Heart right ventricle (tissue), 16 donors: Measurements from ENCODE around the gene STK11IP. TPM values are rescaled to one million over a fixed set of nuclear protein-coding genes. Genes with fewer than 3 reads are reported as not detected.

Experiments
- ATAC-seq, 8 donors: fragments of 200-7000 bp; cut with Tn5 transposase; one replicate each; pipeline ENCODE4 v1.9.1; 2020; ENCODE audit warnings: mild to moderate bottlenecking in 8 of 8, moderate library complexity in 8 of 8, moderate number of reproducible peaks in 1 of 8
- DNase-seq, 2 donors: peaks; one replicate each; pipeline ENCODE4 v3.0.0-alpha.2; 2020
- H3K27ac ChIP-seq, 10 donors: fragments of 200-600 bp; sonication (generic) in 2 of 10; one replicate each; pipeline versions ENCODE4 v1.5.0 to v1.8.0; 2020 to 2022; ENCODE audit warnings: mild to moderate bottlenecking in 3 of 10
- H3K27me3 ChIP-seq, 7 donors: fragments of 200-600 bp; one replicate each; pipeline ENCODE4 v1.8.0; 2021 to 2022; ENCODE audit warnings: mild to moderate bottlenecking in 2 of 7
- H3K36me3 ChIP-seq, 9 donors: fragments of 200-600 bp; sonication (generic) in 1 of 9; one replicate each; pipeline versions ENCODE4 v1.5.0 to v1.8.0; 2020 to 2022; ENCODE audit warnings: mild to moderate bottlenecking in 2 of 9
- H3K4me1 ChIP-seq, 9 donors: fragments of 200-600 bp; sonication (generic) in 1 of 9; one replicate each; pipeline versions ENCODE4 v1.5.0 to v1.8.0; 2020 to 2022; ENCODE audit warnings: mild to moderate bottlenecking in 4 of 9
- H3K4me3 ChIP-seq, 10 donors: fragments of 200-600 bp; sonication (generic) in 2 of 10; one replicate each; pipeline versions ENCODE4 v1.5.0 to v1.8.0; 2020 to 2022; ENCODE audit warnings: mild to moderate bottlenecking in 7 of 10, moderate library complexity in 2 of 10
- H3K9me3 ChIP-seq, 11 donors: fragments of 200-600 bp in 10 of 11; sonication (generic) in 2 of 11; one replicate each; pipeline versions ENCODE4 v1.5.0 to v1.8.0; 2013 to 2022; ENCODE audit warnings: mild to moderate bottlenecking in 2 of 11, control low read depth in 1 of 11, moderate library complexity in 1 of 11
- CTCF ChIP-seq, 9 donors: fragments of 200-600 bp; sonication (generic) in 2 of 9; IDR thresholded peaks; one replicate each; pipeline versions ENCODE4 v1.5.0 to v1.8.0; 2021 to 2022; ENCODE audit warnings: antibody characterized with exemption in 9 of 9, mild to moderate bottlenecking in 5 of 9, moderate library complexity in 1 of 9
- WGBS, 2 donors: extraction: QIAGEN DNeasy Blood & Tissue Kit; methylation state at CpG; one replicate each; pipeline ENCODE4 v1.1.7; 2013; ENCODE audit warnings: inconsistent platforms in 1 of 2; 5-methylcytosine and 5-hydroxymethylcytosine counted together
- intact Hi-C, 10 donors: fragments of 100-400 bp; cut with DNase I; formaldehyde crosslinking; loops; one replicate each; pipeline versions ENCODE4 v1.11.1 to v1.14.2; 2022
- polyA plus RNA-seq, 2 donors: library from polyadenylated mRNA; stranded (reverse); fragments of 200-250 nt; gene quantifications; one replicate each; pipeline ENCODE4 v1.2.3, GENCODE V29; 2013
- total RNA-seq, 10 donors: library from RNA; stranded (reverse); fragmentation: NEBNext Ultra II Directional in 3 of 10; extraction: Animal tissue kit (Norgen Biotek cat#: 25700) in 3 of 10; gene quantifications; one replicate each; pipeline versions ENCODE4 v1.2.1 to v1.2.4, GENCODE V29; 2021 to 2023
- donor health status: Arrhythmogenic right ventricular cardiomyopathy.
- donor health status: ischemic (EF 13 %, LVEDD 7.1; RV severe dilation, severe dysfunction).
- donor health status: healthy with polysubstance abuse.
- donor health status: DM: no; HTN: yes; CAD: no.
- donor health status: DM: no; HTN: no; CAD: no.
- donor health status: ischemic (EF 25% LVEDD 6.9; RV normal size, moderate dysfunction).
- donor health status: ischemic (EF 25% LVEDD 5.7; RV mildly dilated, moderate dysfunction).
- donor health status: healthy.
- donor health status: DM: yes; HTN: yes; CAD: no.
- donor health status: Ischemic cardiomyopathy.
- donor health status: ischemic (EF 35%, LVEDD 5.7; RV mildly dilated, moderate dysfunction).
- donor health status: nonischemic (EF 11% LVEDD 7.7; RV severe dilation, severe dysfunction).
- donor health status: DM: yes; HTN: yes; CAD: no.
- donor health status: PGD.
- donor health status: ischemic (EF 29% LVEDD 5.4; RV normal size, mild dysfunction).
- donor health status: nonischemic (EF 23%, LVEDD 6.1; RV moderate dilation, normal function).

Gene STK11IP
- total and polyA plus RNA-seq, 12 donors: 7.2 to 27.4 (median 13.4) TPM

DNA sequence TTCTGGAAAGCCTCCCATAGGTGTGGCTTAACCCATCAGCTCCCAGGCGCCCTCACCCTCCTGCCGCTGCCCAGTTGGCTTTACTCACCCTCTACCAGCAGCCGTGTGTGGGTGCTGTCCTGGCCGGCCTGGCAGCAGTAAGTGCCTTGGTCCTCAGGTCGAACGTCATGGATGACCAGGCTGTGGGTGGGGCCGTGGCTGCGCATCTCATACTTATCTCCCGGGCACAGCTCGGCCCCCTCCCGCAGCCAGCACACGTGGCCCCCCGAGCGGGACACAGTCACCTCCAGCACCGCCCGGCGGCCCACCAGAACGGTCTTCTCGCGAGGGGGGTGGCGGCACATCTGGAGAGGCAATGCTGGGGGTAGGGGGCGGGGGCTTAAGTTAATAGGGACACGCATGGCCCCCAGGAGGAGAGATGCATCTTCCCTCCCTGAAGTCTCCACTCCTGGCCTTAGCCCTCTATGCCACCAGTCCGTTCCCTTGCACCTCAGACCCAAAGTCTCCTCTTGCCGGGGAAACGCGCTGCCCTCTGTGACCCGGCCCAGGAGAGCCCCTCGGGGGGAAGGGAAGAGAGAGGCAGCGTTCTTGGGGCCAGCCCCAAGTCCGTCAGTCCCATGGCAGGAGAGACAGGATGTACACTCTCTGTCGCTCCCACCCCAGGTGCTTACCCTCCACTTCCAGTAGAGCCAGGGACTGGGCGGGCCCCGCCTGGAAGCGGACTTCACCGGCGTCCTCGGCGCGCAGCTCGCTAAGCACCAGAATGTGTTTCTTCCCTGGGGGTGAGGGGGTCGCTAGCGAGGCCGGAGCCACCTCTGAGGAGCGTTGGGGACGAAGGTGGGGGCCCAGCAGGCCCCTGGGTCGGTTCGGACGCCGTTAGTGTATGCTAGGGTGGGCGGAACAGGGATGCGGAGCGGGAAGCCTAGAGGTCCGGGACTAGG lies 45.9 kb upstream of the STK11IP start:
- H3K9me3 ChIP-seq: no peaks in the 10 kb centered on the region
- intact Hi-C loops: loop anchor here in 2 of 10 donors (5.0 kb wide), 1 partner anchor 46 kb away; the partner anchor contains the start of gene STK11IP (in 2 of the 2)
- DNase-seq (no peak), ATAC-seq (peak in 7 of 8 donors; percentile 1 to 20 (median 7))
- H3K27ac ChIP-seq: peak overlapping the region in 2 of 10 donors; percentile 15 to 47
- peaks cover 0 to 28% (median 0%) of the 10 kb centered on the region in 9 donors for H3K36me3 ChIP-seq
- TF ChIP-seq CTCF (IDR thresholded peaks at IDR 0.05): no peak
- H3K4me3 ChIP-seq: peak overlapping the region; percentile 10 to 72 (median 58)
- peaks cover 12 to 22% (median 17%) of the 10 kb centered on the region in 9 donors for H3K4me1 ChIP-seq
- H3K27me3 ChIP-seq: peaks cover 0 to 50% (median 29%) of the 10 kb centered on the region in 7 donors
- 24 to 35% methylated on average over 53 to 54 of the region's 54 CpGs for WGBS, 2 donors

DNA sequence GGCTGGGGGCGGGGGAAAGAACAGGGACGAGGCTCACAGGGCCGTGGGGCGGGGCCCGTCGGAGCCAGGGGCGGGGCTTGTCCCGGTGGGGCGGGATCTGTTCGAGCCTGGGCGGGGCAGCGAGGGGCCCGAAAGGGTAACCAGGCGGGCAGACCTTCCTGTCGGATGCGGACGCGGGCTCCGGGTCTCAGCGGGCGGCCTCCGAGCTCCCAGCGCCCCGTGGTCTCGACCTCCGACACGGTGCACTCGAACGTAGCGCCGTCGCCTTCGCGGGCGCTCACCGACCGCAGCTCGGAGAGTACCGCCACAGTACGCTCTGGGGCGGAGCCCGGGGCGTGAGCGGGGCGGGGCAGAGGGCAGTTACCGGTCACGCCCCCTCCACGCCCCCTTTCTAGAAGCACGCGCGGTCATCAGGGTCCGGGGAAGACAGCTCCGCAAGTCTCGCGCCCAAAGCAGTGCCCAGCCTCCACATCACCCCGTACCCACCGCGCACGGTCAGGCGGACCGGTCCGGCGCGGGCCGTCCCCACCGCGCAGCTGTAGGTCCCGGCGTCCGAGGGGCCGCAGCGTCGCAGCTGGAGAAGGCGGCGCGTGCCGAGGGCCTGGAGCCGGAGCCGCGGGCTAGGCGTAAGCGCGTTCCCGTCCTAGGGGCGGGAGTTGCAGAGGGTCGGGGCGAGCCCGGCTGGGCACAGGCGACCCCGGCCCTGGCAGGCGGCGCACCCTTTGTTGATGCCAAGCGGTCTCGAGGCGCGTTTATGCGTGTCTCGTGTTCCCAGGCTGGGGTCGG lies 45.1 kb upstream of the STK11IP start:
- ATAC-seq: peak; percentile 84 to 93 (median 90)
- intact Hi-C loops: loop anchor here in 2 of 10 donors (5.0 kb wide), 1 partner anchor 45 kb away; the partner anchor contains the start of gene STK11IP (in 2 of the 2)

GRCh38 chr2:219553168-219553417 lies 44.6 kb upstream of the STK11IP start:
- DNase-seq (no peak), ATAC-seq (no peak)
- H3K9me3 ChIP-seq: no peaks in the 10 kb centered on the region
- TF ChIP-seq CTCF (IDR thresholded peaks at IDR 0.05): no peak
- peaks cover 0 to 31% (median 3%) of the 10 kb centered on the region in 9 donors for H3K36me3 ChIP-seq
- WGBS, 2 donors: 39 to 43% methylated on average over 7 of the region's 7 CpGs
- peaks cover 12 to 22% (median 17%) of the 10 kb centered on the region in 9 donors for H3K4me1 ChIP-seq
- H3K4me3 ChIP-seq: peak overlapping the region in 9 of 10 donors; percentile 44 to 72 (median 59)
- H3K27me3 ChIP-seq: peaks cover 0 to 49% (median 25%) of the 10 kb centered on the region in 7 donors
- H3K27ac ChIP-seq: no peak overlapping the region
- intact Hi-C loops: loop anchor here in 2 of 10 donors (5.0 kb wide), 1 partner anchor 44 kb away; the partner anchor contains the start of gene STK11IP (in 2 of the 2)

More for the DNA sequence above, 45.1 kb upstream of the STK11IP start:
- DNase-seq: peak; percentile 84 to 87
- H3K27me3 ChIP-seq: peaks cover 0 to 50% (median 25%) of the 10 kb centered on the region in 7 donors
- peak overlapping the region; percentile 3 to 72 (median 58) for H3K4me3 ChIP-seq
- 3 to 4% methylated on average over 78 to 98 of the region's 99 CpGs for WGBS, 2 donors
- TF ChIP-seq CTCF (IDR thresholded peaks at IDR 0.05): no peak
- H3K4me1 ChIP-seq: peaks cover 12 to 22% (median 17%) of the 10 kb centered on the region in 9 donors
- H3K9me3 ChIP-seq: no peaks in the 10 kb centered on the region
- H3K27ac ChIP-seq: peak overlapping the region in 4 of 10 donors; percentile 15 to 53 (median 47)
- H3K36me3 ChIP-seq: peaks cover 0 to 29% (median 0%) of the 10 kb centered on the region in 9 donors
